Upper lobe of left lung (tissue), 6 donors: ENCODE results near the gene LAMA3. TPM values are rescaled to one million over a fixed set of nuclear protein-coding genes. Genes with fewer than 3 reads are reported as not detected.

Experiments
- ATAC-seq, 2 donors: fragments of 200-7000 bp; cut with Tn5 transposase; one replicate each; pipeline ENCODE4 v1.9.1; 2022; ENCODE audit warnings: mild to moderate bottlenecking in 2 of 2, moderate library complexity in 2 of 2; ENCODE audit not compliant: low FRiP score in 2 of 2
- DNase-seq, 2 donors: peaks; one replicate each; pipeline ENCODE4 v3.0.0-alpha.2; 2019 to 2020
- H3K27ac ChIP-seq, 4 donors: fragments of 200-600 bp; sonication (generic); one replicate each; pipeline ENCODE4 v1.5.1; 2016 to 2019
- H3K27me3 ChIP-seq, 4 donors: fragments of 200-600 bp; sonication (generic); one replicate each; pipeline ENCODE4 v1.5.1; 2017 to 2019
- H3K36me3 ChIP-seq, 4 donors: fragments of 200-600 bp; sonication (generic); one replicate each; pipeline ENCODE4 v1.5.1; 2016 to 2019
- H3K4me1 ChIP-seq, 4 donors: fragments of 200-600 bp; sonication (generic); one replicate each; pipeline ENCODE4 v1.5.1; 2018 to 2019
- H3K4me3 ChIP-seq, 4 donors: fragments of 200-600 bp; sonication (generic); one replicate each; pipeline ENCODE4 v1.5.1; 2017 to 2019; ENCODE audit warnings: mild to moderate bottlenecking in 2 of 4, moderate library complexity in 1 of 4
- H3K9me3 ChIP-seq, 4 donors: fragments of 200-600 bp; sonication (generic); one replicate each; pipeline ENCODE4 v1.5.1; 2018 to 2019
- EP300 ChIP-seq, 4 donors: sonication (generic); formaldehyde crosslinking; IDR thresholded peaks; one replicate each; pipeline ENCODE4 v1.5.1; 2017; ENCODE audit warnings: antibody characterized with exemption in 4 of 4, control low read depth in 2 of 4
- POLR2A ChIP-seq, 4 donors: fragments of 450-650 bp; IDR thresholded peaks; one replicate each; pipeline ENCODE4 v1.5.1; 2016 to 2017; ENCODE audit warnings: antibody characterized with exemption in 4 of 4, mild to moderate bottlenecking in 2 of 4
- POLR2AphosphoS5 ChIP-seq, 2 donors: sonication (generic); formaldehyde crosslinking; IDR thresholded peaks; one replicate each; pipeline ENCODE4 v1.5.1; 2017; ENCODE audit warnings: antibody characterized with exemption in 2 of 2
- WGBS, 2 donors: methylation state at CpG; one replicate each; pipeline ENCODE4 v1.1.5; 2017 to 2018; 5-methylcytosine and 5-hydroxymethylcytosine counted together
- total RNA-seq, 6 donors: library from RNA; depleted of rRNA in 4 of 6; stranded (reverse); fragments of >200 nt in 4 of 6; gene quantifications; one replicate each; pipeline versions ENCODE4 v1.1.0 to v1.2.1, GENCODE V29; 2016 to 2021
- TF ChIP-seq, protein P1 (sequence below), 6 experiments: fragments of 450-650 bp in 4 of 6; fragments of 200-600 bp in 2 of 6; sonication (generic) in 2 of 6; IDR thresholded peaks; one replicate each; pipeline ENCODE4 v1.5.1; 2016 to 2019; ENCODE audit warnings: antibody characterized with exemption in 6 of 6
- donor health status: DM: no; HTN: no; CAD: no; lungs with moderate emphysema.
- donor health status: DM: no; HTN: yes; CAD: no; lungs with severe emphysema.

Gene LAMA3
- total RNA-seq, 6 donors from 2014 or later, result 88.2 to 202 (median 141) TPM

DNA sequence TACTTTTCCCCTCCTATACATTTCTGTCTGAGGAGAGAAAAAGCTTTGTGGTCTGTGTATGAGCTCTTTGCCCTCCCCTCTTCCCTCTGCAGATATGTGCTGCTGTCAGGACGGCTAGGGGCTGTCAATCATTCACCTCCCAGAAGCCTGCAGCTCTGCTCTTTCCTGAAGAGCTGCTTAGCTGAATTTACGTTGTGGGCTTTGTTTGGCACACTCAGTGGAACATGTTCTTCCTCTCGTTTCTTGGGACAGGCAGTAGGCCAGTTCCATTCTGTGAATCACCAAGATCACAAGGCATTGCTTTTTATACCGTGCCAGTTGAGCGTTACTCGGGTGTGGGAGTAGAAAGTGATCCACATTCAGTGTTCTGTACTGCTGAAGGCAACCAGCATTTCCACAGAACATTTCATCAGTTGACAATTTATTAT, 136.7 kb downstream of the LAMA3 start:
- H3K4me1 ChIP-seq, result peaks cover 0 to 6% (median 2%) of the 10 kb centered on the region in 4 donors
- H3K4me3 ChIP-seq, result no peak overlapping the region
- peak overlapping the region; percentile 16 to 58 (median 49) for H3K27ac ChIP-seq
- H3K36me3 ChIP-seq, result no peaks in the 10 kb centered on the region
- H3K27me3 ChIP-seq, result no peaks in the 10 kb centered on the region
- TF ChIP-seq EP300 (IDR thresholded peaks at IDR 0.05) (peak in 2 of 4 donors; percentile 27 to 77), POLR2AphosphoS5 (IDR thresholded peaks at IDR 0.05) (peak; percentile 30 to 67)
- TF ChIP-seq, protein P1, sequence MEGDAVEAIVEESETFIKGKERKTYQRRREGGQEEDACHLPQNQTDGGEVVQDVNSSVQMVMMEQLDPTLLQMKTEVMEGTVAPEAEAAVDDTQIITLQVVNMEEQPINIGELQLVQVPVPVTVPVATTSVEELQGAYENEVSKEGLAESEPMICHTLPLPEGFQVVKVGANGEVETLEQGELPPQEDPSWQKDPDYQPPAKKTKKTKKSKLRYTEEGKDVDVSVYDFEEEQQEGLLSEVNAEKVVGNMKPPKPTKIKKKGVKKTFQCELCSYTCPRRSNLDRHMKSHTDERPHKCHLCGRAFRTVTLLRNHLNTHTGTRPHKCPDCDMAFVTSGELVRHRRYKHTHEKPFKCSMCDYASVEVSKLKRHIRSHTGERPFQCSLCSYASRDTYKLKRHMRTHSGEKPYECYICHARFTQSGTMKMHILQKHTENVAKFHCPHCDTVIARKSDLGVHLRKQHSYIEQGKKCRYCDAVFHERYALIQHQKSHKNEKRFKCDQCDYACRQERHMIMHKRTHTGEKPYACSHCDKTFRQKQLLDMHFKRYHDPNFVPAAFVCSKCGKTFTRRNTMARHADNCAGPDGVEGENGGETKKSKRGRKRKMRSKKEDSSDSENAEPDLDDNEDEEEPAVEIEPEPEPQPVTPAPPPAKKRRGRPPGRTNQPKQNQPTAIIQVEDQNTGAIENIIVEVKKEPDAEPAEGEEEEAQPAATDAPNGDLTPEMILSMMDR (IDR thresholded peaks at IDR 0.05), result no peak
- 21 to 23% methylated on average over 6 of the region's 6 CpGs for WGBS, 2 donors
- DNase-seq (peak in 1 of 2 donors; percentile 55), ATAC-seq (peak; percentile 76 to 87)
- H3K9me3 ChIP-seq, result no peaks in the 10 kb centered on the region

GRCh38 chr18:23826850-23827620, 137.8 kb downstream of the LAMA3 start:
- no peak for ATAC-seq
- no peak for DNase-seq
- Histone ChIP-seq H3K4me3 (no peak overlapping the region), H3K9me3 (no peaks in the 10 kb centered on the region), H3K27me3 (no peaks in the 10 kb centered on the region), H3K4me1 (peaks cover 0 to 6% (median 2%) of the 10 kb centered on the region in 4 donors), H3K36me3 (no peaks in the 10 kb centered on the region), H3K27ac (peak overlapping the region; percentile 16 to 58 (median 49))
- 75 to 81% methylated on average over 4 of the region's 4 CpGs for WGBS, 2 donors
- TF ChIP-seq EP300 (IDR thresholded peaks at IDR 0.05) (no peak), POLR2AphosphoS5 (IDR thresholded peaks at IDR 0.05) (no peak), POLR2A (IDR thresholded peaks at IDR 0.05) (no peak)
- TF ChIP-seq, protein P1 (IDR thresholded peaks at IDR 0.05), result no peak

DNA sequence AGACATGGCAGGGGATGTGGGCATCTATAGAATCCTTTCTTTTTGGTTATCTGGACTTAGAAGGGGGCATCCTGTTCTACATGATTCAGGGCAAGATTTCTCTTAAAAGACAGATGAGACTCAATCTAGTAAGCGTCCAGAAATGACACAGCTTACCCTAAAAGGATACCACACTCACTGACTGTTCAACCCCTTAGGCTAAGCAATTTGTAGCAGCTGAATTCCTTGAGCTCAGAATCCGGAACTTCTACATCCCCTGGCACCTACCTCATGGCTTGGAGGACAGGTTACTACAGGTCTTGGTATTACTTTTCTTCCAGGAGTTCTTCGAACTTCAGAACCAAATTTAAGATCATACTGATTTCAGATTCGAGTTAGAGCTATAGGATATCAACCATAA, 138.4 kb downstream of the LAMA3 start:
- no peak overlapping the region for H3K4me3 ChIP-seq
- H3K36me3 ChIP-seq, result no peaks in the 10 kb centered on the region
- no peak for ATAC-seq
- TF ChIP-seq POLR2AphosphoS5 (IDR thresholded peaks at IDR 0.05) (no peak), POLR2A (IDR thresholded peaks at IDR 0.05) (no peak), EP300 (IDR thresholded peaks at IDR 0.05) (no peak)
- TF ChIP-seq, protein P1 (IDR thresholded peaks at IDR 0.05), result no peak
- H3K27me3 ChIP-seq, result no peaks in the 10 kb centered on the region
- H3K4me1 ChIP-seq, result peaks cover 0 to 6% (median 2%) of the 10 kb centered on the region in 4 donors
- no peak for DNase-seq
- WGBS, 2 donors, result 86 to 89% methylated on average over 4 of the region's 4 CpGs
- H3K27ac ChIP-seq, result no peak overlapping the region
- H3K9me3 ChIP-seq, result no peaks in the 10 kb centered on the region

DNA sequence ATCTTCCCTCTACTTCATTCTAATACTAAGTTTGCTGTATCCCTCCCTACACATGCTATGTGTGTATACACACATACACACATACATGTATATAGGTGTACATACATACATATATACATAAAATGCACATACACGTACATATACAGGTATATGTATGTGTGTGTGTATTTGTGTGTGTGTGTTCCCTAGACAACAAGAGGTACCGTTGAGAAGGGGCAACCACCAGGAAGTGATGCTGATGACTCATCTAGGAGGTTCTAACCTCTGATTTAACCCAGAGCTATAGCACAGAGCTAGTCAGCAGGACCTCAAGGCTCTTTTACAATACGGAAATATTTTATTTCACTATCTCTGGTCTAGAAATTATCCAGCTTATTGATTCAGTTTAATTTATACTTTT, 139.2 kb downstream of the LAMA3 start:
- H3K9me3 ChIP-seq, result no peaks in the 10 kb centered on the region
- DNase-seq (peak in 1 of 2 donors; percentile 34), ATAC-seq (peak in 1 of 2 donors; percentile 51)
- no peak overlapping the region for H3K27ac ChIP-seq
- no peak overlapping the region for H3K4me3 ChIP-seq
- H3K4me1 ChIP-seq, result peaks cover 0 to 6% (median 2%) of the 10 kb centered on the region in 4 donors
- no peaks in the 10 kb centered on the region for H3K36me3 ChIP-seq
- H3K27me3 ChIP-seq, result no peaks in the 10 kb centered on the region
- TF ChIP-seq POLR2AphosphoS5 (IDR thresholded peaks at IDR 0.05) (no peak), EP300 (IDR thresholded peaks at IDR 0.05) (no peak), POLR2A (IDR thresholded peaks at IDR 0.05) (no peak)
- TF ChIP-seq, protein P1 (IDR thresholded peaks at IDR 0.05), result no peak
- 24 to 44% methylated on average over 3 of the region's 3 CpGs for WGBS, 2 donors
